K562 (cell line): ENCODE measurements around the gene NKAPL. TPM values are rescaled to one million over a fixed set of nuclear protein-coding genes. Genes with fewer than 3 reads are reported as not detected.
A peak's percentile ranks its signal among the peaks of the same experiment; 100 is the strongest.

Experiments used
- BACH1 ChIP-seq: fragments of 200-800 bp; sonication (Bioruptor generic); IDR thresholded peaks from 2 replicates; pipeline ENCODE4 v1.6.1; 2016; ENCODE audit warnings: missing genetic modification characterization, missing compliant biosample characterization
- CAMTA2 ChIP-seq: fragments of 250-450 bp; sonication (Bioruptor Pico); conservative IDR thresholded peaks from 2 replicates; pipeline ENCODE4 v1.5.1; 2022
- CBX3 ChIP-seq, 2 experiments: IDR thresholded peaks; 1 replicate in 1 of 2; 2 replicates in 1 of 2; pipeline ENCODE4 v1.6.1; 2012; ENCODE audit warnings: inconsistent platforms in 2 of 2, low read length in 2 of 2, borderline replicate concordance in 1 of 2, control low read depth in 1 of 2
- CCAR2 ChIP-seq: fragments of 200-400 bp; formaldehyde crosslinking; IDR thresholded peaks from 2 replicates; pipeline ENCODE4 v1.6.1; 2017; ENCODE audit warnings: mild to moderate bottlenecking, low read depth, low read length
- COPS2 ChIP-seq: fragments of 450-650 bp; conservative IDR thresholded peaks from 2 replicates; pipeline ENCODE4 v1.6.1; 2016; ENCODE audit warnings: mild to moderate bottlenecking, moderate library complexity
- CREB1 ChIP-seq, 2 experiments: sonication (generic) in 1 of 2; formaldehyde crosslinking in 1 of 2; IDR thresholded peaks; 2 replicates each; pipeline versions ENCODE4 v1.6.1 to v1.8.0; 2012 to 2022; ENCODE audit warnings: inconsistent platforms in 1 of 2, mild to moderate bottlenecking in 1 of 2, missing genetic modification reagents in 1 of 2, moderate library complexity in 1 of 2
- CREBBP ChIP-seq: IDR thresholded peaks from one replicate; pipeline ENCODE4 v1.6.1; 2012; ENCODE audit warnings: low read depth, mild to moderate bottlenecking, control low read depth, inconsistent platforms, low read length
- E2F6 ChIP-seq, 2 experiments: IDR thresholded peaks; 2 replicates each; pipeline ENCODE4 v1.6.1; 2011; ENCODE audit warnings: borderline replicate concordance in 1 of 2, control low read depth in 1 of 2, low read depth in 1 of 2, low read length in 1 of 2, mild to moderate bottlenecking in 1 of 2, mixed read lengths in 1 of 2, moderate library complexity in 1 of 2; ENCODE audit not compliant: insufficient read depth in 1 of 2, insufficient read length in 1 of 2, poor library complexity in 1 of 2, severe bottlenecking in 1 of 2; ENCODE audit errors: extremely low read depth in 1 of 2
- ELF2 ChIP-seq: fragments of 250-450 bp; sonication (Bioruptor Pico); IDR thresholded peaks from 2 replicates; pipeline ENCODE4 v1.5.0; 2021; ENCODE audit warnings: mild to moderate bottlenecking
- ELF4 ChIP-seq: fragments of 450-650 bp; formaldehyde crosslinking; IDR thresholded peaks from 2 replicates; pipeline ENCODE4 v1.4.0; 2022; ENCODE audit warnings: missing genetic modification characterization
- FOXJ2 ChIP-seq: fragments of 200-800 bp; sonication (Bioruptor generic); IDR thresholded peaks from 2 replicates; pipeline ENCODE4 v1.6.1; 2016; ENCODE audit warnings: missing genetic modification characterization, missing compliant biosample characterization
- FOXK2 ChIP-seq, 2 experiments: fragments of 450-650 bp; IDR thresholded peaks in 1 of 2; conservative IDR thresholded peaks in 1 of 2; 2 replicates each; pipeline ENCODE4 v1.6.1; 2016; ENCODE audit warnings: low read depth in 2 of 2, mild to moderate bottlenecking in 1 of 2
- GATA2 ChIP-seq: sonication (generic); formaldehyde crosslinking; IDR thresholded peaks from 2 replicates; pipeline ENCODE4 v1.4.0; 2020; ENCODE audit warnings: mild to moderate bottlenecking, missing genetic modification reagents
- HLTF ChIP-seq: fragments of 450-650 bp; IDR thresholded peaks from 2 replicates; pipeline ENCODE4 v1.6.1; 2016
- LCOR ChIP-seq: sonication (generic); formaldehyde crosslinking; IDR thresholded peaks from 2 replicates; pipeline ENCODE4 v1.8.0; 2022; ENCODE audit warnings: mild to moderate bottlenecking, missing genetic modification reagents
- NCOA4 ChIP-seq: fragments of 450-650 bp; IDR thresholded peaks from 2 replicates; pipeline ENCODE4 v1.6.1; 2018; ENCODE audit warnings: mild to moderate bottlenecking; ENCODE audit not compliant: partially characterized antibody
- NFATC3 ChIP-seq: fragments of 450-650 bp; IDR thresholded peaks from 2 replicates; pipeline ENCODE4 v1.6.1; 2017; ENCODE audit warnings: mild to moderate bottlenecking
- NFRKB ChIP-seq: fragments of 450-650 bp; IDR thresholded peaks from 2 replicates; pipeline ENCODE4 v1.6.1; 2016; ENCODE audit warnings: low read depth
- SAFB ChIP-seq: fragments of 200-400 bp; formaldehyde crosslinking; IDR thresholded peaks from 2 replicates; pipeline ENCODE4 v1.6.1; 2017; ENCODE audit warnings: low read depth, low read length, borderline replicate concordance
- SMAD3 ChIP-seq: fragments of 450-650 bp; formaldehyde crosslinking; conservative IDR thresholded peaks from 2 replicates; pipeline ENCODE4 v1.4.0; 2020; ENCODE audit warnings: mild to moderate bottlenecking
- SUPT5H ChIP-seq: fragments of 450-650 bp; IDR thresholded peaks from 2 replicates; pipeline ENCODE4 v1.6.1; 2016
- XRCC4 ChIP-seq: IDR thresholded peaks from one replicate; pipeline ENCODE4 v1.6.1; 2011; ENCODE audit not compliant: insufficient read depth, insufficient read length; ENCODE audit errors: extremely low read depth
- ZBED1 ChIP-seq: IDR thresholded peaks from 2 replicates; pipeline ENCODE4 v1.6.1; 2014
- ZC3H11A ChIP-seq: IDR thresholded peaks from 2 replicates; pipeline ENCODE4 v1.6.1; 2012; ENCODE audit warnings: low read depth, low read length, improper control_type of control experiment
- ZNF280A ChIP-seq: fragments of 450-650 bp; IDR thresholded peaks from 2 replicates; pipeline ENCODE4 v1.6.1; 2018; ENCODE audit warnings: mild to moderate bottlenecking, low read depth; ENCODE audit not compliant: partially characterized antibody
- ZNF395 ChIP-seq: fragments of 200-800 bp; sonication (Bioruptor generic); IDR thresholded peaks from 2 replicates; pipeline ENCODE4 v1.6.1; 2017; ENCODE audit warnings: missing genetic modification characterization, missing compliant biosample characterization
- polyA plus RNA-seq, 8 experiments: library from polyadenylated mRNA; depleted of rRNA in 4 of 8; stranded (reverse) in 5 of 8; unstranded in 3 of 8; fragments of >200 nt; fragmentation: Nextera tagmentation in 2 of 8; fragmentation: Illumina TruSeq in 1 of 8; extraction: Ambion mirVana in 2 of 8; extraction: Trizol in 1 of 8; gene quantifications; 2 replicates each; pipeline versions ENCODE4 v1.2.1 to v1.2.3, GENCODE V29; 2011 to 2014; ENCODE audit warnings: inconsistent platforms in 1 of 8, missing spikeins in 1 of 8
- total RNA-seq, 7 experiments: library from RNA; depleted of rRNA in 6 of 7; stranded (reverse); fragments of >200 nt in 6 of 7; fragmentation: Illumina TruSeq in 2 of 7; extraction: Trizol in 2 of 7; gene quantifications; 2 replicates each; pipeline versions ENCODE4 v1.2.1 to v1.2.3, GENCODE V29; 2011 to 2021; ENCODE audit warnings: low replicate concordance in 1 of 7

The NKAPL gene
- total and polyA plus RNA-seq, 9 of the 15 experiments (the other 6 are each of a cell fraction or from before 2014, with no cell fraction given), result not detected

GRCh38 chr6:28225056-28225834 lies 33.9 kb upstream of the NKAPL start, which contains the start of gene ZSCAN9 (continued):
- TF ChIP-seq ELF4 (peak; percentile 58; the same call in 1 of the 2 replicates), XRCC4 (no peak), ELF2 (CRISPR knock-in tag) (peak; percentile 91), CAMTA2 (CRISPR knock-in tag) (no peak), CBX3 (IDR thresholded peaks at IDR 0.05; ENCODE audit: borderline replicate concordance in 1 of 2, low read length in 2 of 2) (peak in 1 of 2 experiments; percentile 84; a peak in 2 of 3 replicates), NCOA4 (no peak), CREBBP (no peak), FOXJ2 (tag) (no peak), NFATC3 (no peak), SMAD3 (peak; percentile 62; the same call in 1 of the 2 replicates), BACH1 (tag) (no peak; the same call in 1 of the 2 replicates), SAFB (no peak), FOXK2 (conservative IDR thresholded peaks at IDR 0.05 in 1 of 2, IDR thresholded peaks at IDR 0.05 in 1 of 2; ENCODE audit: low read depth in 2 of 2) (peak; percentile 39 to 81), E2F6 (IDR thresholded peaks at IDR 0.05; ENCODE audit: borderline replicate concordance in 1 of 2, extremely low read depth in 1 of 2, insufficient read depth in 1 of 2, insufficient read length in 1 of 2, low read depth in 1 of 2, low read length in 1 of 2, poor library complexity in 1 of 2, severe bottlenecking in 1 of 2) (peak; percentile 48 to 60), NFRKB (peak; percentile 99), CCAR2 (no peak), COPS2 (no peak), ZNF280A (no peak), SUPT5H (peak; percentile 88), ZBED1 (peak; percentile 44; the same call in 1 of the 2 replicates), GATA2 (CRISPR knock-in tag) (no peak), ZC3H11A (peak; percentile 93; the same call in 1 of the 2 replicates), HLTF (peak; percentile 66; the same call in 1 of the 2 replicates), ZNF395 (peak; percentile 86), CREB1 (IDR thresholded peaks at IDR 0.05) (peak; percentile 60; the same call in 1 of the 2 replicates), CREB1 (CRISPR knock-in tag; IDR thresholded peaks at IDR 0.05) (peak; percentile 51; the same call in 1 of the 2 replicates), LCOR (CRISPR knock-in tag) (peak; percentile 93)
